HG03108 (cell line): ENCODE data around the gene GHRH.
A peak's percentile ranks its signal among the peaks of the same experiment; 100 is the strongest.

Source experiments
- ATAC-seq: cut with Tn5 transposase; IDR thresholded peaks from one replicate; pipeline ENCODE4 v1.9.1; 2021; ENCODE audit warnings: moderate library complexity; ENCODE audit not compliant: unreplicated experiment

Gene GHRH

DNA sequence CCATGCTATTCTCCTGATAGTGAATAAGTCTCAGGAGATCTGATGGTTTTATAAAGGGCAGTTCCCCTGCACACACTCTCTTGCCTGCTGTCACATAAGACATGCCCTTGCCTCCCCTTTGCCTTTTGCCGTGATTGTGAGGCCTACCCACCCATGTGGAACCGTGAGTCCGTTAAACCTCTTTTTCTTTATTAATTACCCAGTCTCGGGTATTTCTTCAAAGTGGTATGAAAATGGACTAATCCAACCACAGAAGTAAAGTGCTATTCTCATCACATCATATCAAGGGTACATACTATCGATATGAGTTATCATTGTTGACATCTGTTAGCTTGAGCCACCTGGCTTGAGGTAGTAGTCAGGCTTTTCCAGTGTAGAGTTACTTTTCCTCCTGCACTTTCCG lies 30.1 kb upstream of the GHRH start:
- ATAC-seq = no peak

DNA sequence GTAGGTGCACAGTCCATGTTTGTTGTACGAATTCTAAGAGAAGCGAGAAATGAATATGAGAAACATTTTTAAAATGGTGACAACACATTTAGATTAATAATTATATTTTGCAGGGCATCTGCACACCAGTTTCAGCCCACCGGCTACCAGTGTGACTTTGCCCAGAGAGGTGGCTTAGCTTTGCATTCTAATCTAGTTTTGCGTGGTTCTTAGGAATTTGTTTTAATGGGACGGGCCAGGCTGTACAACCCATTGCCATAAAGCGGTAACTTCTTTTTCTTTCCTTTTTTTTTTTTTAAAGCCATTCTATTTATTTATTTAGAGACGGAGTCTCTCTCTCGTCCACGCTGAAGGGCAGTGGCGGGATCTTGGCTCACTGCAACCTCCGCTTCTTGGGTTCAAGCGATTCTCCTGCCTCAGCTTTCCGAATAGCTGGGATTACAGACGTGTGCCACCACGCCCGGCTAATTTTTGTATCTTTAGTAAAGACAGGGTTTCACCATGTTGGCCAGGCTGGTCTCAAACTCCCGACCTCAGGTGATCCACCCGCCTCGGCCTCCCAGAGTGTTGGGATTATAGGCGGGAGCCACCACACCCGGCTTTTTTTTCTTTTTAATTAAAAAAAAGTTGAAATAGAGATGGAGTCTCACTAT lies 28.7 kb upstream of the GHRH start:
- ATAC-seq = no peak

DNA sequence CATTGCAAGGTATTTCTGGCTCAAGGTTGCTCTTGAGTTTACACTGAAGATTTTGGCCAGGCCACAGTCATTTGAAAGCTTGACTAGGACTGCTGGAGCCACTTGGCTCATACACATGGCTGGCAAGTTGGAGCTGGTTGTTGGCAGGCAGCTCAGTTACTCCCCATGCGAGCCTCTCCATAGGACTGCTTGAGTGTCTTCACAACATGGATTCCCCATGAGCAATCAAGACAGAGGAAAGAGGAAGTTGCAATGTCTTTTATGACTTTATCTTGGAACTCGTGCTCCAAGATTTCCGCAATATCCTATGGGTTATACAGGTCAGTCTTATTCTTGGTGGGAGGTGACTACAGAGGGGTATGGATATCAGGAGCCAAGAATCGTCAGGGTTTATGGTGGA lies 26.5 kb upstream of the GHRH start:
- no peak for ATAC-seq

DNA sequence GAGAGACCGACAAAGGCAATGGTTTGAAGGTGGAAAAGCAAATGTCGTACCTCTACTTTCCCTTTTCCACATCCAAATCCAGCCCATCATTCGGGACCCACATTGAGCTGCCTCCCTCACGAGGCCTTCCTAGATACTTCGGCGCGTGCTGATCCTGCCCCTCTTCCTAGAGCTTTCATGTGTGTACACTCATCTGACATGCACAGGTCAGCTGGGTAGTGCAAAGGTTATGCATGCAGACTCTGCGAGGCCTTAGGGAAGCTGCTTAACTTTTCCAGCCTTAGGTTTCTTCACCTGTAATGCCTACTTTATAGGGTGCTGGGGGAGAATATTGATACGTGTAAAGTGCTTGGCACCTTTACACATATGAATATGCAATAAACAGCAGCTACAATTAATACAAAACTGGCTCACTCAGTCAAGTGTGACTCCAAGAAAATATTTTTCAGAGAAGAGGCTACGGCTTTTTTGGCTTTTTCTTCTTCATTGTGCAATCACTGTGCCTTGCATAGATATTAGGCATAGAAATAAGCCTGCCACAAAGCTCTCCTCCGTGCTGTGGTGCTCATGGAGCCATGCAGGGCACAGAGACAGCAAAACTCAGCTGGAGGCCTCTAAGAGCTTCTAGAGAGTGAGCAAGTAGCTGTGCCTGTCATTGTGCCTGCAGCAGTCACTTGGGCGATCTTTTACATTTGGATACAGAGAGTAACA lies 24.2 kb upstream of the GHRH start:
- no peak for ATAC-seq

DNA sequence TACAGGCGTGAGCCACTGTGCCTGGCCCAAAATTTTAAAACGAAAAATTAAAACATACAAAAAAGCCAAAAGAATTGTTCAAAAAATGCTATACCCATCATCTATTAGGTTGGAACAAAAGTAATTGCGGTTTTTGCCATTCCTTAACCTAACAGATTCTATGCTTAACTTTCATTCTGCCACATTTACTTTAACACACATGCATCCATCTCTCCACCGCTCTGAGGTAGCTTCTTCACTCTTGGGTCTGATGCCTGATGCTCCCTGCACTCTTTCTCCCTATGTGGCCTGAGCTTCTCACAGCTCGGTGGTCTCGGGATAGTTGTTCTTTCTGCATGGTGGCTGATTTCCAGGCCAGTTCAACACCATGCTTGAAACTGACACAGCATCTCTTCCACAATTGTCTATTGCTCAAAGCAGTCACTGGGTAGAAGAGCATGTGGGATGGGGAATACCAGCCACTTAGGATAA lies 23.1 kb upstream of the GHRH start:
- no peak for ATAC-seq

DNA sequence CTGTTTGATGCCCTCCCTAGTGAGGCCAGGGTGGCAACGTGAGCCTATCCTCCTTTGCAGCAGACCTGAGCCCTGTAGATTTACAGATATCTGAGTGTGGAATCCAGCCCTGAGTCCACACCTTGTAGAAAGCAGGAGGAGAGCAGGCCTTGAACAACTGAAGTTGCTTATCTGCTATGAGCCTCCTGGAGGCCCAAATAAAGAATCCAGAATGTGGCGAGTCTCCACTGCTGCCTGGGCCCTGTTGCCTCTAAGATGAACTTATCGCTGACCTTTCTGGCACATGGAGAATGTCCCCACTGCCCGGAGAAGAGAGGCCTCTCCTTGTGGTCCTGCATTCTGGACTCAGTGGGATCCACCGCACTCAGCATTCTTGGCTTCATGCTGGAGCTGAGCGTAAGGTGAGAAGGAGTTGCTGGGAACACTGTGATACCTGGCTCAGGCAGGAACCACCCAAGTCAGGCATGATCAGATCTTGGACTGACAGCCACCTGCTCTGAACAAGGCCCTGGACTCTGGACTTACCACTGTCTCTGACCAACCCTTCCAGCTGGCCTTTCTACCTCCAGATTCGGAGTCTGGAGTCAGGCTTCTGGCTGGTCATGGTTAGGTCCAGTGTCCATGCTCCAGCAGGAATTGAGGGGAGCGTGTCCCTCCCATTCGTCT lies 22.0 kb upstream of the GHRH start:
- no peak for ATAC-seq

DNA sequence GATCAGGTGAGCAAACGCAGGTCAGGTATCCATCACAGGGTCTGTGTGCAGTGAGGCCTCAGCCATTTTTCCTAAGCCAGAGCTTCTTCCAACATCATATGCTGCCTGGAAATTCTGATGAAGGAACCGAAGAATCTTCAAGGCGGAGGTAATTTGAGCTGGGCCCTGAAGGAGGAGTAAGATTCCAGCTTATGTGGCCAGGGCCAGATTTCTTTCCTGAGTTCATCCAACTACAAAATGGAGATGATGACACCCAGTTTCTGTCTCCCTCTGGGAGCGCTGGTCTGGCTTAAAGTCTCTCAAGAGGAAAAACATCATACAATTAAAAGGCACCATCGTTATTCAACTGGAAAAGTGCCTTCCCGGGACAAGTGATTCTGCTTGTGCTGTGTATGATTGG lies 20.9 kb upstream of the GHRH start:
- ATAC-seq = no peak

DNA sequence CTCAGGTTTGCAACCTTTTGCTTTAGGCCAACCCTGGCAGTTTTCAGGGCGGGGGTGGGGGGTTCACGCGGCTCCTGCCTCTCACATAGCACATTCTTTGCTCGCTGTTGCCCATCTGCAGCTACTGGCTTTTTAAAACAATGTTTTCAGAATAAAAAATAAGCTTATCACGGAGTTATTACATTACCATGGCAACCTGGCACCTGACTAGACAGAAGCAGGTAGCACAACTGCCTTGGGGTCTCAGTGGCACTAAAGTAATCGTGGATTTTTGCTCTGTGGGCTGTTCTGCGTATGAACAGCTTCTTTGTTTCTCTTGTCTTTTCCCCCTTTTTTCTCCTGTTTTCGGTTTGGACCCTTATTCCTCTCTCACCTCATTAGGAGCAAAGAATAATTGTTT lies 18.8 kb upstream of the GHRH start:
- ATAC-seq = no peak

DNA sequence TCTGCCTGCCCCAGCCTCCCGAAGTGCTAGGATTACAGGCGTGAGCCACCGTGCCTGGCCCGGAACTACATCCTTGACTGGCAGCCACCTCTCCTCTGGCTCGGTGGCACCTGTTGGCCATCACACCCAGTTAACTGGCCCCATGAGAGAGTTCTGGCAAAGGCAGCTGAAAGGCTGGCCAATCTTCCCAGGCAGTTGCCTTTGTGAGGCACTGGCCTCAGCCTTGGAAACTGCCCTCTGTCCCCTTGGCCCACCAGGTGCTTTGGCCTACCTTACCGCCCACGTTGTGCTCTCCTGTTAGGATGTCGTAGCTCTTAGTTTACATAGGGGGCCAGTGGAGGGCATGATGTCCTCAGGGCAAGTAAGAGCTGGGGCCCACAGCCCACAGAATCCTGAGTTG lies 18.2 kb upstream of the GHRH start:
- ATAC-seq = no peak

DNA sequence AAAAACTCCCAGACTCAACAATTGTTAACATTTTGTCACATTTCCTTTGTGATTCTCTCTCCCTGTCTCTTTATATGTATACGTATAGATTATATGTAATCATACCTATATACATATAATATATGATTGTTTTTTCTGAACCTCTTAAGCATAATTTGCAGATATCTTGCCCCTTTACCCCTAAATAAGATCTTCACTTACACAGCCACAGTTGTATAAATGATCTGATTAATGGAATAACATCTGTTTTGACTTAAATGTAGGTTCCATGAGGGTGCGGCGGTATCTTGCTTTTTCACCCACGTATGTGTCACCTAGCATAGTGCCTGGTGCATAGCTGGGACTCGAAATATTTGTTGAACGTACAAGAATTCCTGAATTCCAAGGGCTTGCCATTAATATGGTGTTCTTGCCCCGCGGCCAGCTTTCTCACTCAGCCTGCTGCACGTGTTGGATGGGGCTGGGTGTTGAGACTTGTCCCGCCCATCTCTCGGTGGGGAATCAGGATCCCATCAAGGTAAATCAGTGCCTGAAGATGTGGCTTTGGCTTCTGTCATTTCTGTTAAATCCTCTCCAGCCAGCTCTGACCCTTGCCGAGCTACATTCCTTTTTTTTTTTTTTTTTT lies 17.5 kb upstream of the GHRH start:
- ATAC-seq = no peak

DNA sequence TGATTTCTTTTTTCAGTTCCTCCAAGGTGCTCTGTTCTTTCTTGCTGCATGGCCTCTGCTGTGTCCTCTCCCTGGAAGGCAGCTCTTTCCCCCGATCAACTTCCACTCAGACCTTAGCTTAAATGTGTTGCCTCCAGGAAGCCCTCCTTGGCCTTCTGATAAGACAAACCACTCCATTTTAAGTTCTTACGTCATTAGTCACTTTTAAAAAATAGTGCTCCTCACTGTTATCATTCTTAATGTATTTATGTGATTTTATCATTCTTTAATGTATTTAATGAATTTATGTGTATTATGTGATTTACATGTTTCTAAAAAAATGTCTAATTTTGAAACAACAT lies 15.6 kb upstream of the GHRH start:
- no peak for ATAC-seq

DNA sequence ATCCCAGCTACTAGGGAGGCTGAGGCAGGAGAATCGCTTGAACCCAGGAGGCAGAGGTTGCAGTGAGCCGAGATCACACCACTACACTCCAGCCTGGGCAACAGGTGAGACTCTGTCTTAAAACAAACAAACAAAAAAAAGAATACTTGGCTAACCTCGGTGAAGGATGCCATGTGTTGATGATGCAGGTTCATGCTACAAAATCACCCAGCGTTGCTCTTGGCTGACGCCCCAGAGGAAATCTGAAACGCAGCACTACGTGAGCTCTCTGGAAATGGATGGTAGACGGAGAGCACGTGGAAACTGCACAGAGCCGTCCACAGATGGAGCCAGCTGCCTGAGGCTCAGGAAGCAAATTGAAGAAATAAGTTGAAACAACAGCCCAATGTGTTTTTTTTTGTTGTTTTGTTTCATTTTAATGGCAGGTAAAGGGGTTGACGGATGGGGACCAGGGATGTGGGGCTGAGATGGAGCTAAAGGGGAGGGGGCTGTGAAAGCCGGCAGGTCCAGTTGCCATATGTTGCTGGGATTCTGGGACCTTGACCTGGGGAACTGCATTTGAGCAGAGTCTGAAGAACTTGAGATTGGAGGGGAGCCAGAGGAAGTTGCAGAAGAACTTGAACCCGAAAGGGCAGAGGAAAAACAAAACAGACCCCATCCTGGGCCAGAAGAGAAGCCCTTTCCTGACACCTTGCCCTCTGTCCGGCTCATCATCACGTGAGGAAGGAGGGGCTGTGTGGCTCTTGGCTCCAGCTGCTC lies 15.1 kb upstream of the GHRH start:
- ATAC-seq = peak; percentile 82

DNA sequence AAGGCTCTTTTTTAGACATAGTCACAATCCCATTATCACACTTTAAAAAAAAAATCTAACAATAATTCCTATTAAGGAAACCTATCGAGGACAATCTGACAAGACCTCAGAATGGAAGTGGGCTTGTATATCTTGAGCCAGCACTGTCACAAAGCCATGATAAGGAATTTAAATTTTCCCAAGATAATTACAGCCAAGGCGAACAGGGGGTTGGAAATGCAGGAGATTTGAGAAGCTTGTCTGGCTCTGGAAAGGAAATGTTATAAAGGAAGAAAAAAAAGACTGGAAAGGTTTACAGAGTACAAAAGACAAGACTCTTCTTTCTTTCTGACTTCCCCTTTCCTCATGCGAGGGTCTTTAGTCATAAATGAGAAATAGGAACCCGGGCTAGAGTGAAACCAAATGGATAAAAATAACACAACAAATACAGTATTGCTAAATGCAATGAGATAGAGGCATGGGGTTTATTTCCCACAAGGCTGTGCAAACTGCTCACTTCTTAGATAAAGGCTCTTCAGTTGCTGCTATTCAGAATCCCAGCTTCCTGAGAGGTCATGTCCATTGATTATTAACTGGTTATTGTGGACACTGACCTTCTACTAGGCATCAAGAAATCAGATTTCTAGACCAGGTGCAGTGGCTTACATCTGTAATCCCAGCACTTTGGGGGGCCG lies 13.4 kb upstream of the GHRH start:
- no peak for ATAC-seq

DNA sequence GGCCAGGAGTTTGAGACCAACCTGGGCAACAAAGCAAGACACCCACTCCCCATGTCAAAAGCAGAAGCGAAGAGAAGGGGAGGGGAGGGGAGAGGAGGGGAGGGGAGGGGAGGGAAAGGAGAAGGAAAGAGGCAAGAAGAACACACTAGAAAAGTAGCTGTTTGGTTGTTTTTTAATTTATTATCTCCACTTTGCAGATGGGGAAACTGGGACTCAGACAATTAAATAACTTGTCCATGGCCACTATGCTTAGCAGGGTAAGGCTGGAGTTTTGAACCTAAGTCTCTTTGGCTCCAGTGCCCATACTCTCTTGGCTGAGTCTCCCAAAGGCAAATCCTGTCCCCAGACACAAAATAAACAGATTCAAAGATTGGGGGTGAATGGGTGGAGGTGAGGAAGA lies 12.4 kb upstream of the GHRH start:
- no peak for ATAC-seq

DNA sequence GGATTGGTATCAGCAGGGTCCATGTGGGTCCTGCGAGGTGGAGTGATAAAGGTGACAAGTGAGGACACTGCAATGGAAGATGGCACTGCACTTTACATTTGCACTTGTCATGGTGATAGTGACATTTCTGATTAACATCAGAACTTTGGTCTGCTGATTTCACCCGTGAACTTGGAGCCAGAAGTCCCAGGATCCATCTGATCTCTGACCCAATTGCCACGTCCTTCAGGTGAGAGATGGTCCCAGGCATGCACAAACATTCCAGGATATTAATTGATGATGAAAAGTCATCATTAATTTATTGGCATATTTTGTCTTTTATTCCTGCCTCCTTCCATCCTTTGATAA lies 9.8 kb upstream of the GHRH start:
- ATAC-seq = no peak

DNA sequence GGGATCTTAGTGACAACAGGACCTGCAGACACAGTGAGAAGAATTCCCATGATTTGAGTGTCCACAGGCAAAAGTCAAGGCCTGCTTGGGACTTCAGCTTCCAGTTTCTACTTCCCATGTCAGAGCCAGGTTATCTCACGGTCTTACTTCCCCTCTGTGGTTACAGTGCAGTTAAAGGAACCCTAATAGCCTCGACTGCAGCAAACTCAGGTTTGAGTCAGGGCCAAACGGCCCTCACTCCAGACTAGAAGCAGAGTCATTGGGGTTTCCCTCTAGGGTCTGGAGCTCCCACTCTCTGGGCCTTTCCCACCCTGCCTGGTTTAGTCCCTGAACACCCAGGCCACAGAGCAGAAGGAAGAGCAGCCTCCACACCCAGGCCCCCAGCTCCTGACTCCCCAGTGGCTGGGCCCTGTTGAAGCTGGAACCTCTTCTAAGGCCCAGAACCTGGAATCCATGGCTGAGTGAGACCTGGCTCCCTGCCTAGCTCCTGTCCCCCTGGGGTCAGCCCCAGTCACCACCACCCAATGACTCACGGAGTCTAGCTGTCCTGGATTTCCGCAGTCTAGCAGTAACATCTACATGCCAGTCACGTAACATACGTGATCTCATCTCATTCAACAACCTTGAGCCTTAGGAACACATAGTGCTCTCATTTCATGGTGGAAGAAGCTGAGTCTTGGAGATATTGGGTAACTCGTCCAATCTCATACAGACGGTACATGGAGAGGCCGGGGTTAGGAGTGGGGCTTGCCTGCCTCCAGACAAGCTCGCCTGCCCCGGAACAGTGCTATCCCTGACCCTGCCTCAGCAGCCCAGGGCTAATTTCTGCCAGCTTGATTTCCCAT lies 9.2 kb upstream of the GHRH start:
- peak; percentile 53 for ATAC-seq

DNA sequence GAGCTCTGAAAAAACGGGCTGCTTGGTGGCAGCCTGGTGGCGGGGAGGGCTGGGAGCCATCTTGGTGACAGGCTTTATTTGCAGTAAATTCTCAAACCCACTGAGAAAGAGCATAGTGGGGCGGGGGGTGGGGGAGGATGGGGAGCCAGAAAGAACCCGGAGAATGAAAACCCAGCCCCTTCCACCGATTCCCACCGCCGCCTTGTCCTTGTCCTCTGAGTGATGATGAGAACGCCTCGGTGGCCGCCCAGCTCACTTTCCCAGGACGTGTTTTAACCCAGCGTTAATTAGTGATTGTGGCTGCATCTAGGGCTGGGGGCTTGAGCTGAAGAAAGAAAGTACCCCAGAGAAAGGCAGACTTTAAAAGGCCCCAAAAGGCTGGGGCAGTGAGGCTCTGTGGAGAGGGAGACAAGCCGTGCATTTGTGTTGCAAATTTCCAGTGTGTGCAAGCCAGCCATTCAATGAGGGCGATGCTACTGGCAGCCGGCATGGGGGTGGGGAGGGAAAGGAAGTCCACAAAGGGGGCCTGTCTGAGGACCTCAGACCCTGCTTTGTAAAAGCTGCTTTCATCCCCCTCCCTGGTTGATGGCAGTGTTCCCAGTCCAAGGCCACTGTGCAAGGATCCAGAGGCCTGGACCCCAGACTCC lies 6.2 kb upstream of the GHRH start:
- no peak for ATAC-seq

DNA sequence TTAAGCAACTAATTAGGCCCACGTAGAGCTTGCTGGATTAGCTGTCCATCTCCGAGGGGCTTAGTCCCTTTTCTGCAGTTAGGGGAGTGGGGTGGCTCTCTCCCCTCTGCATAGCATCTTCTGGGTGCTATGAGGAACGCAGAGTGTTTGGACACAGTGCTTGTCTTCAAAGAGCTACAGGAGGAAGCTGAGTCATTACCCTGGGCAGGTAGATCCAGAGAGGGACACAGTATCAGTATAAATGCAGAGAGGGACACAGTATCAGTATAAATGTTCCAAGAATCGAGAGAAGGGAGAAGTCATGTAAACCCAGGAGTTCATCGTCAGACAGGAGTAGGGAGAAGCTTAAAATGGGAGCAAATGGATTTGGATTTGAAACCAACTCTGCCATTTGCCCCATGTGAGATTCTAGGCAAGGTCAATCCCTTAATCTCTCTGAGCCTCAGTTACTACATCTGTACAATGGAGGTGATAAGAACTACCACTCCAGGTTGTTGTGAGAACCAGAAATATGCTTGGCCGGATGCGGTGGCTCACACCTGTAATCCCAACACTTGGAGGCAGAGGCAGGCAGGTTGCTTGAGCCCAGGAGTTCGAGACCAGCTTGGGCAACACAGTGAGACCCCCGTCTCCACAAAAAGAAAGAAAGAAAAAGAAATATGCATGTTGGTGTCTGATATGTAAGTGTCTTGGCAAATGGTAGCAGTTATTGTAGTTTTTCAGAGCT lies 5.5 kb upstream of the GHRH start:
- ATAC-seq = no peak

DNA sequence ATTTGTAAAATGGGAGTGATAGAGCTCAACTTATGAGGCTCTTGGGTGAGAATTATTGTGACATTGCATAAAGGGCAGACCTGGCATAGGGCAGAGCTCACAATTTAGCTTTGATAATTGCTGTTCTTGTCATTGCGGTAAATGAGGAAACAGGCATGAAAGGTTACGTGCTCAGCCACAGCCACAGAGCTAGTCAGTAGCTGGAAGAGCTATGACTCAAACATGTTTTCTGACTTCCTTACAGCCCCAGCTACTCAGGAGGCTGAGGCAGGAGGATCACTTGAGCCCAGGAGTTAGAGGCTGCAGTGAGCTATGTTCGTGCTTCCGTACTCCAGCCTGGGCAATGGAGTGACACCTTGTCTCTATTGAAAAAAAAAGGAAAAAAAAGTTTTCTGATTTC lies 3.5 kb upstream of the GHRH start:
- peak; percentile 62 for ATAC-seq
